Liver (tissue), 9 donors: ENCODE measurements around the gene PTN. TPM values are rescaled to one million over a fixed set of nuclear protein-coding genes. Genes with fewer than 3 reads are reported as not detected.

ENCODE experiments used
- DNase-seq: peaks from one replicate; pipeline ENCODE4 v3.0.0-alpha.2; 2017; ENCODE audit warnings: low spot score
- H3K27ac ChIP-seq, 2 donors: one replicate each; pipeline ENCODE4 v1.7.0; 2013; ENCODE audit warnings: inconsistent platforms in 2 of 2, low read length in 2 of 2, control low read depth in 1 of 2, low read depth in 1 of 2, mild to moderate bottlenecking in 1 of 2
- H3K27me3 ChIP-seq, 4 donors: one replicate each; pipeline versions ENCODE4 v1.6.1 to v1.7.0; 2013; ENCODE audit warnings: low read length in 3 of 4, inconsistent platforms in 1 of 4, mild to moderate bottlenecking in 1 of 4, moderate library complexity in 1 of 4; ENCODE audit not compliant: control insufficient read depth in 4 of 4, insufficient read depth in 4 of 4
- H3K36me3 ChIP-seq, 4 donors: one replicate each; pipeline versions ENCODE4 v1.6.1 to v1.7.0; 2013; ENCODE audit warnings: low read length in 3 of 4, mild to moderate bottlenecking in 3 of 4, low read depth in 1 of 4, moderate library complexity in 1 of 4; ENCODE audit not compliant: control insufficient read depth in 4 of 4, insufficient read depth in 3 of 4
- H3K4me1 ChIP-seq, 4 donors: one replicate each; pipeline versions ENCODE4 v1.6.1 to v1.7.0; 2013; ENCODE audit warnings: low read length in 3 of 4, mild to moderate bottlenecking in 3 of 4, moderate library complexity in 1 of 4; ENCODE audit not compliant: control insufficient read depth in 4 of 4, insufficient read depth in 4 of 4
- H3K4me3 ChIP-seq, 3 donors: one replicate each; pipeline versions ENCODE4 v1.6.1 to v1.7.0; 2013; ENCODE audit warnings: low read length in 3 of 3, control low read depth in 1 of 3, low read depth in 1 of 3, mild to moderate bottlenecking in 1 of 3
- H3K9ac ChIP-seq, 2 donors: one replicate each; pipeline ENCODE4 v1.7.0; 2013; ENCODE audit warnings: low read length in 2 of 2, mild to moderate bottlenecking in 2 of 2, moderate library complexity in 2 of 2, control low read depth in 1 of 2, low read depth in 1 of 2
- H3K9me3 ChIP-seq, 4 donors: one replicate each; pipeline versions ENCODE4 v1.6.1 to v1.7.0; 2013; ENCODE audit warnings: low read length in 3 of 4; ENCODE audit not compliant: control insufficient read depth in 4 of 4
- ATF3 ChIP-seq: IDR thresholded peaks from 2 replicates; pipeline ENCODE4 v1.6.1; 2016; ENCODE audit warnings: antibody characterized with exemption
- EGR1 ChIP-seq, 2 donors: IDR thresholded peaks; 2 replicates each; pipeline ENCODE4 v1.6.1; 2016 to 2018; ENCODE audit warnings: antibody characterized with exemption in 2 of 2, low read depth in 2 of 2
- FOXA1 ChIP-seq: IDR thresholded peaks from 2 replicates; pipeline ENCODE4 v1.6.1; 2016; ENCODE audit warnings: antibody characterized with exemption
- FOXA2 ChIP-seq: IDR thresholded peaks from 2 replicates; pipeline ENCODE4 v1.6.1; 2016; ENCODE audit warnings: antibody characterized with exemption
- GABPA ChIP-seq, 2 donors: IDR thresholded peaks in 1 of 2; conservative IDR thresholded peaks in 1 of 2; 2 replicates each; pipeline ENCODE4 v1.6.1; 2016; ENCODE audit warnings: antibody characterized with exemption in 2 of 2, mild to moderate bottlenecking in 1 of 2, moderate library complexity in 1 of 2
- HNF4A ChIP-seq, 2 donors: conservative IDR thresholded peaks; 2 replicates each; pipeline ENCODE4 v1.6.1; 2016; ENCODE audit warnings: antibody characterized with exemption in 2 of 2, mild to moderate bottlenecking in 2 of 2
- HNF4G ChIP-seq: IDR thresholded peaks from 2 replicates; pipeline ENCODE4 v1.6.1; 2016; ENCODE audit warnings: antibody characterized with exemption
- JUND ChIP-seq, 2 donors: IDR thresholded peaks; 2 replicates each; pipeline ENCODE4 v1.6.1; 2016; ENCODE audit warnings: antibody characterized with exemption in 2 of 2
- MAX ChIP-seq: IDR thresholded peaks from 2 replicates; pipeline ENCODE4 v1.6.1; 2016; ENCODE audit warnings: antibody characterized with exemption
- NR2F2 ChIP-seq: IDR thresholded peaks from 2 replicates; pipeline ENCODE4 v1.6.1; 2016; ENCODE audit warnings: antibody characterized with exemption
- RAD21 ChIP-seq, 2 donors: IDR thresholded peaks; 2 replicates each; pipeline ENCODE4 v1.6.1; 2016; ENCODE audit warnings: antibody characterized with exemption in 2 of 2, mild to moderate bottlenecking in 2 of 2
- RXRA ChIP-seq, 2 donors: IDR thresholded peaks; 2 replicates each; pipeline ENCODE4 v1.6.1; 2017 to 2018; ENCODE audit warnings: antibody characterized with exemption in 2 of 2, mild to moderate bottlenecking in 1 of 2
- SP1 ChIP-seq: IDR thresholded peaks from 2 replicates; pipeline ENCODE4 v1.6.1; 2018; ENCODE audit warnings: antibody characterized with exemption, mild to moderate bottlenecking
- TAF1 ChIP-seq: conservative IDR thresholded peaks from 2 replicates; pipeline ENCODE4 v1.6.1; 2016; ENCODE audit warnings: antibody characterized with exemption, mild to moderate bottlenecking
- YY1 ChIP-seq: IDR thresholded peaks from 2 replicates; pipeline ENCODE4 v1.6.1; 2016; ENCODE audit warnings: antibody characterized with exemption, mild to moderate bottlenecking
- ZBTB33 ChIP-seq: IDR thresholded peaks from 2 replicates; pipeline ENCODE4 v1.6.1; 2016; ENCODE audit warnings: antibody characterized with exemption
- WGBS: extraction: QIAGEN DNeasy Blood & Tissue Kit; methylation state at CpG from one replicate; pipeline ENCODE4 v1.1.7; 2013; 5-methylcytosine and 5-hydroxymethylcytosine counted together
- polyA plus RNA-seq, 2 donors: library from polyadenylated mRNA; stranded (reverse) in 1 of 2; unstranded in 1 of 2; fragments of 200-250 nt in 1 of 2; fragments of >200 nt in 1 of 2; fragmentation: Nextera tagmentation in 1 of 2; extraction: Ambion mirVana in 1 of 2; gene quantifications; one replicate each; pipeline versions ENCODE4 v1.2.1 to v1.2.3, GENCODE V29; 2013 to 2015
- total RNA-seq, 2 donors: library from RNA; depleted of rRNA; stranded (reverse); fragments of >200 nt; gene quantifications; one replicate each; pipeline ENCODE4 v1.2.3, GENCODE V29; 2014
- TF ChIP-seq, protein P1 (sequence below): IDR thresholded peaks from 2 replicates; pipeline ENCODE4 v1.6.1; 2016; ENCODE audit warnings: antibody characterized with exemption, mild to moderate bottlenecking
- TF ChIP-seq, protein P2 (sequence below): fragments of 150-350 bp; IDR thresholded peaks from 2 replicates; pipeline ENCODE4 v1.5.1; 2017; ENCODE audit warnings: improper control_type of control experiment, low read depth, low read length; ENCODE audit not compliant: missing input control
- donor health status: healthy.
- donor health status: healthy.
- donor health status: healthy.
- donor health status: healthy.
- donor health status: healthy.

PTN gene
- total and polyA plus RNA-seq, 4 donors = 0.50 to 4.8 (median 1.6) TPM

- H3K9me3 ChIP-seq = no peaks in the 10 kb centered on the region
- 86% methylated on average over 4 of the region's 4 CpGs for WGBS
- H3K4me3 ChIP-seq = no peak overlapping the region
- no peak for TF ChIP-seq RXRA (IDR thresholded peaks at IDR 0.05)
- TF ChIP-seq NR2F2 = no peak
- TF ChIP-seq JUND (IDR thresholded peaks at IDR 0.05) = no peak
- TF ChIP-seq ATF3 = no peak
- TF ChIP-seq FOXA2 = no peak
- TF ChIP-seq FOXA1 = no peak
- TF ChIP-seq, protein P1, sequence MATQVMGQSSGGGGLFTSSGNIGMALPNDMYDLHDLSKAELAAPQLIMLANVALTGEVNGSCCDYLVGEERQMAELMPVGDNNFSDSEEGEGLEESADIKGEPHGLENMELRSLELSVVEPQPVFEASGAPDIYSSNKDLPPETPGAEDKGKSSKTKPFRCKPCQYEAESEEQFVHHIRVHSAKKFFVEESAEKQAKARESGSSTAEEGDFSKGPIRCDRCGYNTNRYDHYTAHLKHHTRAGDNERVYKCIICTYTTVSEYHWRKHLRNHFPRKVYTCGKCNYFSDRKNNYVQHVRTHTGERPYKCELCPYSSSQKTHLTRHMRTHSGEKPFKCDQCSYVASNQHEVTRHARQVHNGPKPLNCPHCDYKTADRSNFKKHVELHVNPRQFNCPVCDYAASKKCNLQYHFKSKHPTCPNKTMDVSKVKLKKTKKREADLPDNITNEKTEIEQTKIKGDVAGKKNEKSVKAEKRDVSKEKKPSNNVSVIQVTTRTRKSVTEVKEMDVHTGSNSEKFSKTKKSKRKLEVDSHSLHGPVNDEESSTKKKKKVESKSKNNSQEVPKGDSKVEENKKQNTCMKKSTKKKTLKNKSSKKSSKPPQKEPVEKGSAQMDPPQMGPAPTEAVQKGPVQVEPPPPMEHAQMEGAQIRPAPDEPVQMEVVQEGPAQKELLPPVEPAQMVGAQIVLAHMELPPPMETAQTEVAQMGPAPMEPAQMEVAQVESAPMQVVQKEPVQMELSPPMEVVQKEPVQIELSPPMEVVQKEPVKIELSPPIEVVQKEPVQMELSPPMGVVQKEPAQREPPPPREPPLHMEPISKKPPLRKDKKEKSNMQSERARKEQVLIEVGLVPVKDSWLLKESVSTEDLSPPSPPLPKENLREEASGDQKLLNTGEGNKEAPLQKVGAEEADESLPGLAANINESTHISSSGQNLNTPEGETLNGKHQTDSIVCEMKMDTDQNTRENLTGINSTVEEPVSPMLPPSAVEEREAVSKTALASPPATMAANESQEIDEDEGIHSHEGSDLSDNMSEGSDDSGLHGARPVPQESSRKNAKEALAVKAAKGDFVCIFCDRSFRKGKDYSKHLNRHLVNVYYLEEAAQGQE = no peak
- TF ChIP-seq YY1 = no peak
- no peak for TF ChIP-seq HNF4G
- TF ChIP-seq HNF4A (conservative IDR thresholded peaks at IDR 0.05) = no peak
- TF ChIP-seq TAF1 = no peak
- no peak for TF ChIP-seq ZBTB33
- no peak for TF ChIP-seq RAD21 (IDR thresholded peaks at IDR 0.05)
- TF ChIP-seq SP1 = no peak
- TF ChIP-seq, protein P2, sequence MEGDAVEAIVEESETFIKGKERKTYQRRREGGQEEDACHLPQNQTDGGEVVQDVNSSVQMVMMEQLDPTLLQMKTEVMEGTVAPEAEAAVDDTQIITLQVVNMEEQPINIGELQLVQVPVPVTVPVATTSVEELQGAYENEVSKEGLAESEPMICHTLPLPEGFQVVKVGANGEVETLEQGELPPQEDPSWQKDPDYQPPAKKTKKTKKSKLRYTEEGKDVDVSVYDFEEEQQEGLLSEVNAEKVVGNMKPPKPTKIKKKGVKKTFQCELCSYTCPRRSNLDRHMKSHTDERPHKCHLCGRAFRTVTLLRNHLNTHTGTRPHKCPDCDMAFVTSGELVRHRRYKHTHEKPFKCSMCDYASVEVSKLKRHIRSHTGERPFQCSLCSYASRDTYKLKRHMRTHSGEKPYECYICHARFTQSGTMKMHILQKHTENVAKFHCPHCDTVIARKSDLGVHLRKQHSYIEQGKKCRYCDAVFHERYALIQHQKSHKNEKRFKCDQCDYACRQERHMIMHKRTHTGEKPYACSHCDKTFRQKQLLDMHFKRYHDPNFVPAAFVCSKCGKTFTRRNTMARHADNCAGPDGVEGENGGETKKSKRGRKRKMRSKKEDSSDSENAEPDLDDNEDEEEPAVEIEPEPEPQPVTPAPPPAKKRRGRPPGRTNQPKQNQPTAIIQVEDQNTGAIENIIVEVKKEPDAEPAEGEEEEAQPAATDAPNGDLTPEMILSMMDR = no peak
- TF ChIP-seq EGR1 (IDR thresholded peaks at IDR 0.05; ENCODE audit: low read depth in 2 of 2) = no peak
- no peak for TF ChIP-seq GABPA (IDR thresholded peaks at IDR 0.05 in 1 of 2, conservative IDR thresholded peaks at IDR 0.05 in 1 of 2)
- no peak for TF ChIP-seq MAX
- H3K4me1 ChIP-seq = no peaks in the 10 kb centered on the region
- no peak for DNase-seq
- no peaks in the 10 kb centered on the region for H3K27me3 ChIP-seq
- H3K36me3 ChIP-seq = no peaks in the 10 kb centered on the region
- no peak overlapping the region for H3K9ac ChIP-seq
- no peak overlapping the region for H3K27ac ChIP-seq
Measured at GRCh38 chr7:137306748-137307147, 36.8 kb downstream of the PTN start.
